Measurements from ENCODE around the gene GNA12.

GRCh38 chr7:2878306-2878705, 34.2 kb upstream of the GNA12 start:
- TF ChIP-seq CTCF (IDR thresholded peaks at IDR 0.05) (no peak), POLR2A (IDR thresholded peaks at IDR 0.05) (no peak)
